Endodermal cell (in vitro differentiated cells): ENCODE results near the gene AKT3. TPM values are rescaled to one million over a fixed set of nuclear protein-coding genes. Genes with fewer than 3 reads are reported as not detected.

ENCODE experiments used
- DNase-seq: peaks from one replicate; pipeline ENCODE4 v3.0.0-alpha.2; 2017
- H3K27ac ChIP-seq: 2 replicates; pipeline ENCODE4 v1.5.1; 2013; ENCODE audit warnings: mild to moderate bottlenecking, low read depth, low read length, moderate library complexity
- H3K27me3 ChIP-seq: 2 replicates; pipeline ENCODE4 v1.6.1; 2013; ENCODE audit warnings: mild to moderate bottlenecking, low read length, moderate library complexity; ENCODE audit not compliant: insufficient read depth, control insufficient read depth, poor library complexity, severe bottlenecking
- H3K36me3 ChIP-seq: 2 replicates; pipeline ENCODE4 v1.7.0; 2013; ENCODE audit warnings: mild to moderate bottlenecking, low read length, moderate library complexity; ENCODE audit not compliant: control insufficient read depth, insufficient read depth
- H3K4me1 ChIP-seq: one replicate; pipeline ENCODE4 v1.7.0; 2013; ENCODE audit warnings: low read length; ENCODE audit not compliant: control insufficient read depth, insufficient read depth
- H3K4me3 ChIP-seq: 2 replicates; pipeline ENCODE4 v1.5.1; 2013; ENCODE audit warnings: mild to moderate bottlenecking, low read length, moderate library complexity
- H3K9ac ChIP-seq: 2 replicates; pipeline ENCODE4 v1.6.1; 2013; ENCODE audit warnings: mild to moderate bottlenecking, low read length, moderate library complexity; ENCODE audit not compliant: poor library complexity, severe bottlenecking; ENCODE audit errors: extremely low read depth
- H3K9me3 ChIP-seq: 2 replicates; pipeline ENCODE4 v1.6.1; 2013; ENCODE audit warnings: mild to moderate bottlenecking, low read length, moderate library complexity; ENCODE audit not compliant: control insufficient read depth
- H3K27ac Mint-ChIP-seq: 2 replicates; pipeline ENCODE4 v1.8.0; 2020; ENCODE audit warnings: mixed read lengths
- H3K27me3 Mint-ChIP-seq: 2 replicates; pipeline ENCODE4 v1.8.0; 2021; ENCODE audit warnings: mild to moderate bottlenecking, mixed read lengths; ENCODE audit not compliant: insufficient read depth
- H3K36me3 Mint-ChIP-seq: 2 replicates; pipeline ENCODE4 v1.8.0; 2020; ENCODE audit warnings: low read depth, mixed read lengths
- H3K4me1 Mint-ChIP-seq: 2 replicates; pipeline ENCODE4 v1.8.0; 2020; ENCODE audit warnings: mixed read lengths
- H3K4me3 Mint-ChIP-seq: 2 replicates; pipeline ENCODE4 v1.8.0; 2020; ENCODE audit warnings: mild to moderate bottlenecking, moderate library complexity, mixed read lengths
- H3K9me3 Mint-ChIP-seq: 2 replicates; pipeline ENCODE4 v1.8.0; 2020; ENCODE audit warnings: mild to moderate bottlenecking, mixed read lengths
- WGBS, 2 experiments: methylation state at CpG; one replicate each; pipeline versions ENCODE4 v1.1.5 to v1.1.7; 2013; ENCODE audit warnings: missing lambda C conversion rate in 2 of 2, mixed read lengths in 1 of 2; ENCODE audit not compliant: insufficient coverage in 1 of 2, insufficient read length in 1 of 2; 5-methylcytosine and 5-hydroxymethylcytosine counted together
- total RNA-seq, 2 donors: library from RNA; stranded (reverse); fragmentation: NEBNext Ultra II Directional in 1 of 2; extraction: Animal tissue kit (Norgen Biotek cat#: 25700) in 1 of 2; gene quantifications; 2 replicates in 1 of 2; 3 replicates in 1 of 2; pipeline ENCODE4 v1.2.1, GENCODE V29; 2021
- TF ChIP-seq, protein P1 (sequence below): fragments of 200-600 bp; sonication (generic); conservative IDR thresholded peaks from 2 replicates; pipeline ENCODE4 v1.5.0; 2021; ENCODE audit warnings: antibody characterized with exemption, mild to moderate bottlenecking

Gene AKT3
- total RNA-seq, 2 donors from 2014 or later: 38.2 to 49.1 TPM

DNA sequence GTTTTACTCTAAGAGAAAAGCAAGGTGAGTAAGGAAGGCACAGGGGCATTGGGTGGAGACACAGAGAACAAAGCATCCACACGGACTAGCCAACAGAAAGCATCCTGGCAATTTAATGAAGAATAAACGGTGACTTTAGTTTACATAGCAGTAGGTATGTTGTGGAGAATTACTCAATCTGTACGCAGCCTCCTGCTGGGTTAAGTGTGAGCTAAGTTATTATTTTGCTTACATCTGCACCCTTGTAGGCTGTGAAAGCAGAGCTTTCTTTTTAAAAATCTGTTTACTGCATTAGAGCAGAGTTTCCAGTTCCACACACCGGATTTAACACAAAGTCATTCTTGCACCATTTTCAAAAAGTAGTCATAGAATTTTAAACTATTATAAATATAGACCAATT, 144.5 kb downstream of the AKT3 start:
- Histone ChIP-seq H3K9ac (no peak overlapping the region), H3K9me3 (no peaks in the 10 kb centered on the region), H3K4me1 (no peaks in the 10 kb centered on the region), H3K36me3 (no peaks in the 10 kb centered on the region), H3K4me3 (no peak overlapping the region), H3K27ac (no peak overlapping the region), H3K27me3 (no peaks in the 10 kb centered on the region)
- H3K27me3 Mint-ChIP-seq: no peaks in the 10 kb centered on the region
- H3K4me3 Mint-ChIP-seq: no peak overlapping the region
- TF ChIP-seq, protein P1, sequence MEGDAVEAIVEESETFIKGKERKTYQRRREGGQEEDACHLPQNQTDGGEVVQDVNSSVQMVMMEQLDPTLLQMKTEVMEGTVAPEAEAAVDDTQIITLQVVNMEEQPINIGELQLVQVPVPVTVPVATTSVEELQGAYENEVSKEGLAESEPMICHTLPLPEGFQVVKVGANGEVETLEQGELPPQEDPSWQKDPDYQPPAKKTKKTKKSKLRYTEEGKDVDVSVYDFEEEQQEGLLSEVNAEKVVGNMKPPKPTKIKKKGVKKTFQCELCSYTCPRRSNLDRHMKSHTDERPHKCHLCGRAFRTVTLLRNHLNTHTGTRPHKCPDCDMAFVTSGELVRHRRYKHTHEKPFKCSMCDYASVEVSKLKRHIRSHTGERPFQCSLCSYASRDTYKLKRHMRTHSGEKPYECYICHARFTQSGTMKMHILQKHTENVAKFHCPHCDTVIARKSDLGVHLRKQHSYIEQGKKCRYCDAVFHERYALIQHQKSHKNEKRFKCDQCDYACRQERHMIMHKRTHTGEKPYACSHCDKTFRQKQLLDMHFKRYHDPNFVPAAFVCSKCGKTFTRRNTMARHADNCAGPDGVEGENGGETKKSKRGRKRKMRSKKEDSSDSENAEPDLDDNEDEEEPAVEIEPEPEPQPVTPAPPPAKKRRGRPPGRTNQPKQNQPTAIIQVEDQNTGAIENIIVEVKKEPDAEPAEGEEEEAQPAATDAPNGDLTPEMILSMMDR: no peak
- H3K27ac Mint-ChIP-seq: no peak overlapping the region
- no peaks in the 10 kb centered on the region for H3K4me1 Mint-ChIP-seq
- no peaks in the 10 kb centered on the region for H3K36me3 Mint-ChIP-seq
- no peaks in the 10 kb centered on the region for H3K9me3 Mint-ChIP-seq
- WGBS, 2 experiments: 91 to 96% methylated on average over 3 to 4 of the region's 4 CpGs
- DNase-seq: no peak

DNA sequence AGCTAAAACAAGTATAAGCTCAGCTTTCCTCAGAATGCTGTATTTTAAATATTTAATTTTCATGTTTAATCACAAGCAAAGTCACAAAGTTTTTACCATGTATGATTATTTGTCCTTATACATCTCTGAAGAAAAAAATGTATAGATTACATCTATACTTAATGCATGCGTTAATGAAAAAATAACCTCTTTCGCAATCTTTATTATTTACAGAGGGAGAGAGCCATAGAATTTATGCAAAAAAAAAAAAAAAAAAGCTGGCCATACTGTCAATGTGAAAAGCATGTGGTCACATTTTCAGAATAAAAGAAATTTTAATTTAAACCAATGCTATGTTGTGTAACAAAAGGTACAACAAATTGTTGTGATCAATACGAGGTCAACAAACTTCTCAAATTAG, 148.2 kb downstream of the AKT3 start:
- no peak overlapping the region for H3K27ac Mint-ChIP-seq
- no peaks in the 10 kb centered on the region for H3K4me1 Mint-ChIP-seq
- no peak overlapping the region for H3K27ac ChIP-seq
- no peaks in the 10 kb centered on the region for H3K36me3 Mint-ChIP-seq
- no peaks in the 10 kb centered on the region for H3K9me3 ChIP-seq
- no peaks in the 10 kb centered on the region for H3K27me3 ChIP-seq
- TF ChIP-seq, protein P1: no peak
- H3K36me3 ChIP-seq: no peaks in the 10 kb centered on the region
- peaks cover 3% of the 10 kb centered on the region for H3K4me1 ChIP-seq
- no peak for DNase-seq
- WGBS, 2 experiments: 97 to 100% methylated on average over 1 to 2 of the region's 3 CpGs
- no peak overlapping the region for H3K9ac ChIP-seq
- no peaks in the 10 kb centered on the region for H3K9me3 Mint-ChIP-seq
- no peak overlapping the region for H3K4me3 ChIP-seq
- H3K4me3 Mint-ChIP-seq: no peak overlapping the region
- no peaks in the 10 kb centered on the region for H3K27me3 Mint-ChIP-seq

DNA sequence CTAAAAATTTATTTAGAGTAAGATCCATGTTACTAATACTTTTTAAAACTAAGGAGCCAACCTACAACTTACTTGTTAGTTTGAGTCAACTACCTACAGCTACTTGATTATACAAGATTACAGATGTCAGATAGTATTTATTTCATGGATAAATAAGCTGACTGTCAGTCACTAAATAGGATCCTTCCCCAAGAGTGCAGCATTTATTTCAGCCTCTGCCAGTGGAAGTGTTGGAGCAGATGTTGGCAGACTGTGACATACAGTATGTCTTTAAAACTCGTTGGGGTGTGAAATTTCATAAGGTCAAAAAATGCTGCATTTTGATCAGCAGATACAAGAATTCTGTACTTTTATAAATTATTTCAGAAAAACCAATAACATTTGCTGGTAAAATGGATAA, 156.2 kb downstream of the AKT3 start:
- H3K9me3 Mint-ChIP-seq: no peaks in the 10 kb centered on the region
- H3K4me1 Mint-ChIP-seq: peaks cover 4% of the 10 kb centered on the region
- H3K36me3 Mint-ChIP-seq: peaks cover 2% of the 10 kb centered on the region
- H3K4me3 Mint-ChIP-seq: no peak overlapping the region
- H3K27me3 ChIP-seq: no peaks in the 10 kb centered on the region
- no peak for DNase-seq
- H3K9me3 ChIP-seq: no peaks in the 10 kb centered on the region
- no peak overlapping the region for H3K4me3 ChIP-seq
- H3K4me1 ChIP-seq: peaks cover 6% of the 10 kb centered on the region
- TF ChIP-seq, protein P1: no peak
- 77% methylated on average over 1 of the region's 1 CpG; no CpG with 5 or more reads in 1 of the 2 experiments for WGBS, 2 experiments
- no peak overlapping the region for H3K27ac Mint-ChIP-seq
- no peaks in the 10 kb centered on the region for H3K36me3 ChIP-seq
- no peak overlapping the region for H3K27ac ChIP-seq
- no peaks in the 10 kb centered on the region for H3K27me3 Mint-ChIP-seq
- no peak overlapping the region for H3K9ac ChIP-seq
